SK-N-SH (cell line): ENCODE results near the gene ESYT3. TPM values are rescaled to one million over a fixed set of nuclear protein-coding genes. Genes with fewer than 3 reads are reported as not detected.

Experiments used
- CTCF ChIA-PET: fragments of 300-600, 350-600 bp; formaldehyde crosslinking; extraction: SDS; loops from one replicate; lab custom pipeline; 2021; lab: Yijun Ruan, JAX
- POLR2A ChIA-PET: fragments of 350-600 bp; sonication (Branson Sonifier 250); formaldehyde crosslinking; extraction: SDS; loops from one replicate; lab custom pipeline; 2020; ENCODE audit warnings: antibody characterized with exemption, inconsistent platforms; lab: Yijun Ruan, JAX
- DNase-seq: peaks from one replicate; pipeline ENCODE4 v3.0.0; 2012
- H2AFZ ChIP-seq: fragments of 200-600 bp; sonication (generic); 2 replicates; pipeline ENCODE4 v1.8.1; 2016; ENCODE audit warnings: antibody characterized with exemption, mild to moderate bottlenecking, low read depth
- H3F3A ChIP-seq: fragments of 200-600 bp; sonication (generic); replicated peaks from 2 replicates; pipeline ENCODE3; 2016; ENCODE audit warnings: antibody characterized with exemption, mild to moderate bottlenecking; ENCODE audit not compliant: insufficient read depth
- H3K27ac ChIP-seq, 2 experiments: fragments of 200-500 bp in 1 of 2; fragments of 200-600 bp in 1 of 2; sonication (Bioruptor generic) in 1 of 2; sonication (generic), shearing (Covaris generic) in 1 of 2; 2 replicates each; pipeline versions ENCODE4 v1.5.1 to v1.6.1; 2014 to 2016; ENCODE audit warnings: low read depth in 2 of 2, inconsistent platforms in 1 of 2, low read length in 1 of 2, mild to moderate bottlenecking in 1 of 2, mixed read lengths in 1 of 2
- H3K27me3 ChIP-seq: fragments of 200-600 bp; sonication (generic), shearing (Covaris generic); 2 replicates; pipeline ENCODE4 v1.6.1; 2016; ENCODE audit warnings: mixed run types; ENCODE audit not compliant: insufficient read depth
- H3K36me3 ChIP-seq, 2 experiments: fragments of 200-500 bp in 1 of 2; fragments of 200-600 bp in 1 of 2; sonication (Bioruptor generic) in 1 of 2; sonication (generic) in 1 of 2; replicated peaks in 1 of 2; 2 replicates each; pipeline versions ENCODE3 to v1.5.1; 2014 to 2016; ENCODE audit warnings: low read length in 1 of 2, mild to moderate bottlenecking in 1 of 2; ENCODE audit not compliant: insufficient read depth in 2 of 2, control insufficient read depth in 1 of 2
- H3K4me1 ChIP-seq, 2 experiments: fragments of 200-500 bp in 1 of 2; fragments of 200-600 bp in 1 of 2; sonication (Bioruptor generic) in 1 of 2; sonication (generic), shearing (Covaris generic) in 1 of 2; 2 replicates each; pipeline versions ENCODE4 v1.5.1 to v1.6.1; 2014 to 2016; ENCODE audit warnings: low read depth in 1 of 2, low read length in 1 of 2, mixed run types in 1 of 2; ENCODE audit not compliant: insufficient read depth in 2 of 2, control insufficient read depth in 1 of 2
- H3K4me2 ChIP-seq: fragments of 200-600 bp; sonication (generic), shearing (Covaris generic); 2 replicates; pipeline ENCODE4 v1.6.1; 2017; ENCODE audit warnings: mixed run types
- H3K4me3 ChIP-seq, 2 experiments: fragments of 200-500 bp in 1 of 2; fragments of 200-600 bp in 1 of 2; sonication (Bioruptor generic) in 1 of 2; sonication (generic), shearing (Covaris generic) in 1 of 2; 2 replicates each; pipeline versions ENCODE4 v1.5.1 to v1.8.1; 2014 to 2016; ENCODE audit warnings: low read depth in 2 of 2, inconsistent platforms in 1 of 2, low read length in 1 of 2, mild to moderate bottlenecking in 1 of 2, mixed read lengths in 1 of 2, moderate library complexity in 1 of 2
- H3K79me2 ChIP-seq: fragments of 200-600 bp; sonication (generic); 2 replicates; pipeline ENCODE4 v1.8.1; 2017; ENCODE audit warnings: mild to moderate bottlenecking; ENCODE audit not compliant: insufficient read depth
- H3K9ac ChIP-seq: fragments of 200-600 bp; sonication (generic); 2 replicates; pipeline ENCODE4 v1.6.1; 2017; ENCODE audit warnings: mixed run types
- H3K9me2 ChIP-seq: fragments of 200-600 bp; sonication (generic); 2 replicates; pipeline ENCODE4 v1.6.1; 2017; ENCODE audit warnings: mixed run types
- H3K9me3 ChIP-seq: fragments of 200-600 bp; sonication (generic); 2 replicates; pipeline ENCODE4 v1.6.1; 2017; ENCODE audit warnings: mixed run types, mild to moderate bottlenecking, moderate library complexity
- H4K20me1 ChIP-seq: fragments of 200-600 bp; sonication (generic); 2 replicates; pipeline ENCODE4 v1.6.1; 2017; ENCODE audit warnings: mild to moderate bottlenecking, mixed run types; ENCODE audit not compliant: insufficient read depth
- ELF1 ChIP-seq: IDR thresholded peaks from 2 replicates; pipeline ENCODE4 v1.4.0; 2012
- EZH2phosphoT487 ChIP-seq: fragments of 200-600 bp; sonication (generic); IDR thresholded peaks from 2 replicates; pipeline ENCODE4 v1.6.1; 2017; ENCODE audit warnings: low read depth, mixed run types, mild to moderate bottlenecking, antibody characterized with exemption, moderate library complexity, borderline replicate concordance
- FOSL2 ChIP-seq: IDR thresholded peaks from 2 replicates; pipeline ENCODE4 v1.4.0; 2012; ENCODE audit warnings: low read depth, mild to moderate bottlenecking, moderate library complexity, borderline replicate concordance
- FOXJ3 ChIP-seq: sonication (generic); formaldehyde crosslinking; IDR thresholded peaks from 2 replicates; pipeline ENCODE4 v1.5.1; 2020; ENCODE audit warnings: mild to moderate bottlenecking, missing genetic modification reagents
- GABPA ChIP-seq: IDR thresholded peaks from 2 replicates; pipeline ENCODE4 v1.4.0; 2012; ENCODE audit warnings: low read depth, mild to moderate bottlenecking
- GATA2 ChIP-seq: sonication (generic); formaldehyde crosslinking; IDR thresholded peaks from 2 replicates; pipeline ENCODE4 v1.5.0; 2020; ENCODE audit warnings: mild to moderate bottlenecking, missing genetic modification reagents
- JUND ChIP-seq: IDR thresholded peaks from 2 replicates; pipeline ENCODE4 v1.4.0; 2012
- MEF2A ChIP-seq: IDR thresholded peaks from 2 replicates; pipeline ENCODE4 v1.4.0; 2012; ENCODE audit warnings: low read depth, borderline replicate concordance
- MXI1 ChIP-seq: IDR thresholded peaks from 2 replicates; pipeline ENCODE4 v1.6.1; 2012; ENCODE audit warnings: mild to moderate bottlenecking, low read depth, low read length, improper control_type of control experiment
- POLR2AphosphoS5 ChIP-seq: IDR thresholded peaks from 2 replicates; pipeline ENCODE4 v1.6.1; 2012; ENCODE audit warnings: low read depth, low read length
- RAD21 ChIP-seq: IDR thresholded peaks from 2 replicates; pipeline ENCODE4 v1.6.1; 2012; ENCODE audit warnings: mild to moderate bottlenecking, low read length
- RCOR1 ChIP-seq: fragments of 150-350 bp; IDR thresholded peaks from 2 replicates; pipeline ENCODE4 v1.6.1; 2017; ENCODE audit warnings: antibody characterized with exemption, low read length
- RFX5 ChIP-seq: IDR thresholded peaks from 2 replicates; pipeline ENCODE4 v1.6.1; 2012; ENCODE audit warnings: mild to moderate bottlenecking, improper control_type of control experiment, low read length
- SMC3 ChIP-seq: IDR thresholded peaks from 2 replicates; pipeline ENCODE4 v1.6.1; 2012; ENCODE audit warnings: low read depth, low read length, improper control_type of control experiment
- TCF12 ChIP-seq: IDR thresholded peaks from 2 replicates; pipeline ENCODE4 v1.4.0; 2012
- YY1 ChIP-seq: IDR thresholded peaks from 2 replicates; pipeline ENCODE4 v1.4.0; 2012; ENCODE audit warnings: low read depth, mild to moderate bottlenecking
- WGBS: methylation state at CpG from one replicate; pipeline ENCODE4 v1.1.6; 2017; ENCODE audit warnings: low lambda C conversion rate; 5-methylcytosine and 5-hydroxymethylcytosine counted together
- polyA plus RNA-seq, 3 experiments: library from polyadenylated mRNA; depleted of rRNA; stranded (reverse); fragments of >200 nt; gene quantifications; 2 replicates each; pipeline ENCODE4 v1.2.3, GENCODE V29; 2012
- TF ChIP-seq, protein P1 (sequence below): IDR thresholded peaks from 2 replicates; pipeline ENCODE4 v1.4.0; 2012; ENCODE audit warnings: low read depth, borderline replicate concordance
- TF ChIP-seq, protein P2 (sequence below): IDR thresholded peaks from 2 replicates; pipeline ENCODE4 v1.6.1; 2012; ENCODE audit warnings: mild to moderate bottlenecking, low read depth, low read length, moderate library complexity
- TF ChIP-seq, protein P3 (sequence below): IDR thresholded peaks from 2 replicates; pipeline ENCODE4 v1.4.0; 2012; ENCODE audit warnings: low read depth

The ESYT3 gene
- polyA plus RNA-seq, 1 of the 3 experiments (the other 2 are of a cell fraction), result 0.33 TPM

DNA sequence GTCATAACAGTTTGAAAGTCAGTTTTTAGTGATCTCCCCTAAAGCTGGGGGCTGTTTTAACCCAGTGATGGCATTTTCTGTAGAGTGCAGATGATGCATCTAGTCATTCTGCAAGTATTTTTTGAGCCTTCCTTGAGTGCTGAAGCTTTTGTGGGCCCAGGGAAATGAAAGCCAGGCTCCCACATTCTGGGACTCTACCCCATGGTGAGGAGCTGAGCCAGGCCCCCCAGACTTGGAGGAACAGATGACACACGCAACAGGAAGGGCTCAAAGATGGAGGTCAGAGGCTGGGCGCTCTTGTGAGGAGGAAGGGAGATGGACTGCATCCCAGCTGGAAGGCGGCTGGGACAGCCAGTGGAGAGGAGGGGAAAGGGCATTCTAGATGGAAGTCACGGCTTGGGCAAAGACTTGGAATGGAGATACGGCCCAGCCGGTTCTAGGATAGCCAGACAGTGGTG is 45.2 kb upstream of the ESYT3 start:
- Histone ChIP-seq H3K9ac (no peak overlapping the region), H3K4me1 (peaks cover 8 to 13% of the 10 kb centered on the region in 2 experiments; a peak in 2 of 4 replicates), H3K4me3 (no peak overlapping the region), H3K9me2 (no peaks in the 10 kb centered on the region), H3K79me2 (peaks cover 28% of the 10 kb centered on the region), H3K36me3 (no peaks in the 10 kb centered on the region), H4K20me1 (no peaks in the 10 kb centered on the region), H3F3A (peaks cover 6% of the 10 kb centered on the region), H3K27ac (peak overlapping the region in 1 of 2 experiments; percentile 60; a peak in 2 of 4 replicates), H2AFZ (no peak overlapping the region), H3K4me2 (peak overlapping the region; percentile 57; the same call in 1 of the 2 replicates), H3K27me3 (no peaks in the 10 kb centered on the region), H3K9me3 (no peaks in the 10 kb centered on the region)
- CTCF ChIA-PET, result interaction anchor here (0.7 kb wide), 1 partner anchor 12 kb away, joined by 3 read pairs; no protein-coding TSS in a partner anchor
- TF ChIP-seq EZH2phosphoT487 (no peak), FOXJ3 (CRISPR knock-in tag) (no peak), POLR2AphosphoS5 (no peak), MEF2A (no peak), GATA2 (no peak), SMC3 (no peak), TCF12 (no peak), RAD21 (no peak), YY1 (no peak), JUND (no peak), GABPA (no peak), RCOR1 (no peak), FOSL2 (no peak), ELF1 (no peak), RFX5 (no peak), MXI1 (no peak)
- TF ChIP-seq, protein P1, sequence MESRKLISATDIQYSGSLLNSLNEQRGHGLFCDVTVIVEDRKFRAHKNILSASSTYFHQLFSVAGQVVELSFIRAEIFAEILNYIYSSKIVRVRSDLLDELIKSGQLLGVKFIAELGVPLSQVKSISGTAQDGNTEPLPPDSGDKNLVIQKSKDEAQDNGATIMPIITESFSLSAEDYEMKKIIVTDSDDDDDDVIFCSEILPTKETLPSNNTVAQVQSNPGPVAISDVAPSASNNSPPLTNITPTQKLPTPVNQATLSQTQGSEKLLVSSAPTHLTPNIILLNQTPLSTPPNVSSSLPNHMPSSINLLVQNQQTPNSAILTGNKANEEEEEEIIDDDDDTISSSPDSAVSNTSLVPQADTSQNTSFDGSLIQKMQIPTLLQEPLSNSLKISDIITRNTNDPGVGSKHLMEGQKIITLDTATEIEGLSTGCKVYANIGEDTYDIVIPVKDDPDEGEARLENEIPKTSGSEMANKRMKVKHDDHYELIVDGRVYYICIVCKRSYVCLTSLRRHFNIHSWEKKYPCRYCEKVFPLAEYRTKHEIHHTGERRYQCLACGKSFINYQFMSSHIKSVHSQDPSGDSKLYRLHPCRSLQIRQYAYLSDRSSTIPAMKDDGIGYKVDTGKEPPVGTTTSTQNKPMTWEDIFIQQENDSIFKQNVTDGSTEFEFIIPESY, result no peak
- TF ChIP-seq, protein P2, sequence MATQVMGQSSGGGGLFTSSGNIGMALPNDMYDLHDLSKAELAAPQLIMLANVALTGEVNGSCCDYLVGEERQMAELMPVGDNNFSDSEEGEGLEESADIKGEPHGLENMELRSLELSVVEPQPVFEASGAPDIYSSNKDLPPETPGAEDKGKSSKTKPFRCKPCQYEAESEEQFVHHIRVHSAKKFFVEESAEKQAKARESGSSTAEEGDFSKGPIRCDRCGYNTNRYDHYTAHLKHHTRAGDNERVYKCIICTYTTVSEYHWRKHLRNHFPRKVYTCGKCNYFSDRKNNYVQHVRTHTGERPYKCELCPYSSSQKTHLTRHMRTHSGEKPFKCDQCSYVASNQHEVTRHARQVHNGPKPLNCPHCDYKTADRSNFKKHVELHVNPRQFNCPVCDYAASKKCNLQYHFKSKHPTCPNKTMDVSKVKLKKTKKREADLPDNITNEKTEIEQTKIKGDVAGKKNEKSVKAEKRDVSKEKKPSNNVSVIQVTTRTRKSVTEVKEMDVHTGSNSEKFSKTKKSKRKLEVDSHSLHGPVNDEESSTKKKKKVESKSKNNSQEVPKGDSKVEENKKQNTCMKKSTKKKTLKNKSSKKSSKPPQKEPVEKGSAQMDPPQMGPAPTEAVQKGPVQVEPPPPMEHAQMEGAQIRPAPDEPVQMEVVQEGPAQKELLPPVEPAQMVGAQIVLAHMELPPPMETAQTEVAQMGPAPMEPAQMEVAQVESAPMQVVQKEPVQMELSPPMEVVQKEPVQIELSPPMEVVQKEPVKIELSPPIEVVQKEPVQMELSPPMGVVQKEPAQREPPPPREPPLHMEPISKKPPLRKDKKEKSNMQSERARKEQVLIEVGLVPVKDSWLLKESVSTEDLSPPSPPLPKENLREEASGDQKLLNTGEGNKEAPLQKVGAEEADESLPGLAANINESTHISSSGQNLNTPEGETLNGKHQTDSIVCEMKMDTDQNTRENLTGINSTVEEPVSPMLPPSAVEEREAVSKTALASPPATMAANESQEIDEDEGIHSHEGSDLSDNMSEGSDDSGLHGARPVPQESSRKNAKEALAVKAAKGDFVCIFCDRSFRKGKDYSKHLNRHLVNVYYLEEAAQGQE, result no peak
- TF ChIP-seq, protein P3, sequence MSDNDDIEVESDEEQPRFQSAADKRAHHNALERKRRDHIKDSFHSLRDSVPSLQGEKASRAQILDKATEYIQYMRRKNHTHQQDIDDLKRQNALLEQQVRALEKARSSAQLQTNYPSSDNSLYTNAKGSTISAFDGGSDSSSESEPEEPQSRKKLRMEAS, result no peak
- POLR2A ChIA-PET, result no interaction called here
- 98% methylated on average over 6 of the region's 6 CpGs for WGBS
- no peak for DNase-seq
